22Rv1 (cell line): Measurements from ENCODE around the gene KCNH6.

Experiments used
- H3K27ac ChIP-seq: fragments of 450-650 bp; 2 replicates; pipeline ENCODE4 v1.5.1; 2017
- CTCF ChIP-seq: fragments of 450-650 bp; IDR thresholded peaks from 2 replicates; pipeline ENCODE4 v1.5.1; 2017; ENCODE audit warnings: mild to moderate bottlenecking
- ZFX ChIP-seq: fragments of 450-650 bp; IDR thresholded peaks from 2 replicates; pipeline ENCODE4 v1.6.1; 2017; ENCODE audit warnings: antibody characterized with exemption, borderline replicate concordance

The KCNH6 gene

GRCh38 chr17:63543822-63544420 lies 20.8 kb downstream of the KCNH6 start:
- TF ChIP-seq CTCF (no peak), ZFX (no peak)

GRCh38 chr17:63544467-63545301 lies 21.5 kb downstream of the KCNH6 start:
- TF ChIP-seq CTCF = no peak
- no peak for TF ChIP-seq ZFX
- H3K27ac ChIP-seq = no peak overlapping the region

More at GRCh38 chr17:63543822-63544420, 20.8 kb downstream of the KCNH6 start:
- no peak overlapping the region for H3K27ac ChIP-seq

GRCh38 chr17:63546308-63547082 lies 23.3 kb downstream of the KCNH6 start:
- TF ChIP-seq CTCF (no peak), ZFX (no peak)
- no peak overlapping the region for H3K27ac ChIP-seq

GRCh38 chr17:63547083-63547523 lies 23.9 kb downstream of the KCNH6 start:
- H3K27ac ChIP-seq = no peak overlapping the region
- no peak for TF ChIP-seq ZFX
- TF ChIP-seq CTCF = no peak

GRCh38 chr17:63549289-63549945 lies 26.3 kb downstream of the KCNH6 start:
- peak overlapping the region; percentile 81 for H3K27ac ChIP-seq
- no peak for TF ChIP-seq ZFX
- no peak for TF ChIP-seq CTCF

- TF ChIP-seq ZFX (no peak), CTCF (no peak)
- peak within 1 kb of the TSS; percentile 81 for H3K27ac ChIP-seq
These were observed 27.0 kb downstream of the KCNH6 start, which contains the start of gene DCAF7 for GRCh38 chr17:63549946-63550816. DCAF7 (plus strand) TSS chr17:63550477; CDS start chr17:63550678, 201 bp downstream.
